HG03460 (cell line): ENCODE measurements around the gene NFATC2.

ENCODE experiments used
- ATAC-seq: cut with Tn5 transposase; IDR thresholded peaks from one replicate; pipeline ENCODE4 v1.9.1; 2021; ENCODE audit not compliant: unreplicated experiment

The NFATC2 gene

GRCh38 chr20:51342510-51343236 is 199.8 kb downstream of the NFATC2 start:
- no peak for ATAC-seq

- ATAC-seq, result no peak
Observed at GRCh38 chr20:51341581-51341980, 200.9 kb downstream of the NFATC2 start.

DNA sequence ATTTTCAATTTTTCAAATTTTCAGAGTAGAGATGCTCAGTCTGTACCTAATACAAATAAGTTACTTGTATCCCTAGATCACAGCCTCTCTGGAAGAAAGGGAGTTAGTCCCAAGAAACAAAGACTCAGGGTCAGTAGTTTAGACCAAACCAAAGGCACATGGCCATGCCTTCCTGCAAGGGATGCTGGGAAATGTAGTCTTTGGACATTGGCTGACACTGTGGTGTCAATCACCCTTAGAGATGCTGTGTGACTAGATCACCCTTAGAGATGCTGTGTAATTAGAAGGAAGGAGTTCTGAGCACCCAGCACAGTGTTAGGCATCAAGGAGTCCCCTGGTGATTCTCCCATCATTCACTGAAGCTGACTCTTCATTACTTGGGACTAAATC is 202.1 kb downstream of the NFATC2 start:
- no peak for ATAC-seq

GRCh38 chr20:51339721-51340450 is 202.6 kb downstream of the NFATC2 start:
- ATAC-seq, result no peak

DNA sequence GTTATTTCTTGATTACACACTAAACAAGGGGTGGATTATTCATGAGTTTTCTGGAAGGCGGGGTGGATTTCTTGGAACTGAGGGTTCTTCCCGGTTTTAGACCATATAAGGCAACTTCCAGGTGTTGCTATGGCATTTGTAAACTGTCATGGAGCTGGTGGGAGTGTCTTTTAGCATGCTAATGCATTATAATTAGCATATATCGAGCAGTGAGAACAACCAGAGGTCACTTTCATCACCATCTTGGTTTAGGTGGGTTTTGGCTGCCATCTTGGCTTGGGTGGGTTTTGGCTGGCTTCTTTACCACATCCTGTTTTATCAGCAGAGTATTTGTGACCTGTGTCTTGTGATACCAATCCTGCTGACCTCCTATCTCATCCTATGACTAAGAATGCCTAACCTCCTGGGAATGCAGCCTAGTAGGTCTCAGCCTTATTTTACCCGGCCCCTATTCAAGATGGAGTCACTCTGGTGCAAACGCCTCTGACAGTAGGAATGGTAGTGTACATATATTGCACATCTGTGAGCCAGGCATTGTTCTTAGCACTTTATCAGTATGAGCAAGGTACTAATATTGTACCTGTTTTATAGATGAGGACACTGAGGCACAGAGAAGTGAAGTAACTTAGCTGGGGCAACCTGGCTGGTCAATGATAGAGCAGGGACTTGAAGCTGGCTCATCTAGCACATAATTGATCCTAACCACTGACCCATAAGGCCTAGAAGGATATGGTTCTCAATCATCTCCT is 203.7 kb downstream of the NFATC2 start:
- no peak for ATAC-seq

DNA sequence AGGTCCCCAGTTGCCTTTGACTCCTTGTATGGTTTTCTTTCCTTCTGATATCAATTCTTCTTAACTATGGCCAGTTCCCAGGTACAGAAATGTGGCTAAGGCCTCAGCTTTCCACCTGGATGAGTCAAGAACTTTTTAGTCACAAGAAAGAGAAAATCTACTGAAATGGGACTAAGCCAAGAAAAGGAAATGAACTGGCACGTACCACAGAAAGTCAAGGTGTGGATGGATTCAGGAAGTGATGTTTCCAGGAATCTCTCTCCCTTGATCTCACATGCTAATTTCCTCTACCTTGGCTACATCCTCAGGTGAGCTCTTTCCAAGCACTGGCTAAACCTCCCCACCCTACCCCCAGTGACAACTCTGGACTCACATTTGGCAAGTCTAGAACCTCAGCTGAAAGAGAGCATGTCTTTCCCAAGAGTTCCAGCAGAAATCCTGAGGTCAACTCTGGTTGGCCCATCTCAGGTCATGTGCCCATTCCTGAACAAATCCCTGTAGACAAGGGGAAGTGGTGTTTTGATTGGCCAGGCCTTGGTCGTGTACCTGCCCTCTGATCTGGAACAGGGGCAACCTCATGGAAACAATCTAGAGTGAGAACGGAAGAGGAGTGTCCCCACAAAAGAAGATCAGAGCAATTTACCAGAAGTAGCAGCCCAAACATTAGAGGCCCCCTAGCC is 205.3 kb downstream of the NFATC2 start:
- ATAC-seq, result no peak
